GM18498 (cell line): Measurements from ENCODE around the gene NRN1.
"Not testable (repeated sequence)": the region's sequence is repeated elsewhere in the genome, so short reads cannot be mapped to it uniquely, and the experiment has no call there.

ENCODE experiments used
- ATAC-seq: cut with Tn5 transposase; IDR thresholded peaks from one replicate; pipeline ENCODE4 v1.9.1; 2021; ENCODE audit warnings: mild to moderate bottlenecking, moderate library complexity; ENCODE audit not compliant: unreplicated experiment

Gene NRN1

DNA sequence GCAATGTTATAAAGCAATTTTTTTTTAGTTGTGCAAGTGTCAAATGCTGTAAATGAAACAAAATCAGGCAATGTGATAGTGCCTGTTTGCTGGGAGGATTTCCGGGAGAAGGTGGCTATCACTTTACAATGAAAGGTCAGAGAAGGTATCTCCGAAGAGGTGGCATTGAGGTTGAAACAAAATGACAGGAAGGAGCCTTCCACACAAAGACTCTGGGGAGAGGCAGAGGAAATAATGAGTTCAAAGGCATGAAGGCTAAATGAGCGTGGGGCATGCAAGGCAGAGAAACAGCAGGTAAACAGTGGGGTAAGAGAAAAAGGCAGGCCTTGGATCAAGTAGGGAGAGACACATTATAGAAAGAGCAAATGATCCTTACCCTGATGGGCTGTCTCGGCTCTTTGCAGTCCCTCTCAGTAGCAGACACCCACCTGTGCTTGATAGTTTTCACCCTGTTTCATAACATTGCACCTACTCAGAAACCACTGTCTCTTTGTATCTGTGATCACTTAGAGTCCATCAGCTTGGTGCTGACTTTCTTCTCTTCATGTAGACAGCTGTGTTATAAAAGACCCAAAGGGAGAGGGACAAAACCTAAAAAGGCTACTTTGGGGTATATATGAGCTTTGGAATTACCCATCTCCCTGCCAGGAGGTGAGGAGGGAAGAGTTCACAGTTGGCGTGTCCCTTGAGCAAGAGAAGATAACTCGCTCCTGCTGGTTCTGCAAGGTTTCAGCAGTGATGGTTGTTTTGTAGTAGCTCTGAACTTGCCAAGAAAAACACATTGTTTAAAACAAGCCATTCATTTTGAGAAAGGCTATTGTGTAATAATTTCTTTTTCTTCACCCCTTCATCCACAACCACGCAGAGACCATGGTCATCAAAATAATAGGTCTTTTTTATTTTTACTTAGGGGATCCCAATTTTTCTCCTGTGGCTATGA, 22.3 kb downstream of the NRN1 start:
- ATAC-seq = no peak

GRCh38 chr6:5981126-5982026, 25.3 kb downstream of the NRN1 start:
- ATAC-seq = no peak

- no peak for ATAC-seq
Measured at GRCh38 chr6:5979650-5980420, 26.9 kb downstream of the NRN1 start.

- ATAC-seq = no peak
Measured at GRCh38 chr6:5976811-5977210, 29.9 kb downstream of the NRN1 start.

- ATAC-seq = no peak
Measured at GRCh38 chr6:5968817-5969734, 37.6 kb downstream of the NRN1 start.

DNA sequence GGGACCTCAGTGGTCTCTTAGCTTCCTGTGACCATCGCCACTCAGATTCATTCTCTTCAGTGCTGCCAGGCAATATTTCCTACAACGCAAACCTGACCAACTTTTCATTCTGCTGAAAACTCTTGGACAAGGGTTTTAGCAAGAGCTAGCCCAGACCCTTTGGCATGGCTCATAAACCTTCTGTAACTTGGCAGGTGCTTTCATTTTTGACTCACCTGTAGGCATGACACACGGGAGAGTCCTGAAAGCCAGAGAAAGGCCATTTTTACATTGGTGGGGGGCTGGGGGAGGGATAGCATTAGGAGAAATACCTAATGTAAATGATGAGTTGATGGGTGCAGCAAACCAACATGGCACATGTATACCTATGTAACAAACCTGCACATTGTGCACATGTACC, 38.7 kb downstream of the NRN1 start:
- not testable (repeated sequence) for ATAC-seq

GRCh38 chr6:5967594-5967993, 39.1 kb downstream of the NRN1 start:
- no peak for ATAC-seq

DNA sequence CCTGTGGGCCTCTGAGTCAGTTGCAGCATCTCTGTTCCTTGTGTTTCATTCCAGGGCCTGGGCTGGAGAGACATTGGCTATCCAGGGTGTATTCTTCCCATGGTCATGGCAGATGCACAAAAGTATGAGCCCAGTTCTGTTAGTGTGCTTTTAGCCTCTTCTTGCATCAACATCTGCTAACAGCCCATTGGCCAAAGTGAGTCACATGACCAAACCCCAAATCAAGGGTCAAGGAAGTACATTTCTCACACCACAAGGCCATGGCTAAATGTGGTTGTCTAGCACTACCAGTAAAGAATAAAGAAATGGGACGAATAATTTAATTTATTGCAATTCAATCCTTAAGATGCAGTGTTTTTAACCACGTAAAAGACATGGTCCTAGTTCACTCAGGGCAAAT, 43.9 kb downstream of the NRN1 start:
- ATAC-seq = no peak

GRCh38 chr6:5961836-5962235, 44.9 kb downstream of the NRN1 start:
- ATAC-seq = no peak

DNA sequence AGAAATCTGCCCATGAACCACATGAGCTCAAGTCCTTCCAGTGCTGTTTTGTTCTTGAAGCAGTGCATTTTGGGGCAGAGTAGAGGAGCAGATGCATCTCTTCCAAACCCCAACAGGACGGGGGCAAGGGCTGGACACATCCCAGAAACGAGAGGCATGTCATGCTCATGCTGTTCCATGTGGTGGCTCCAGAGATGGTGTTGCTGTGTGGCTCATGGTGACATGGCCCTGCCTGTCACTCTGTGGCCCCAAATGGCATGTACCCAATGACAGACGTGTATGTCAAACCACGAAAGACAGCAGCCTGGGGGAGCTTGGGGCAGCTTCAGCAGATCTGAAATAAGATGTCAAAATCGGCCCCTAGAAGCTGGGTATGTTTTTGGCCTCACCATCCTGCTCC, 46.3 kb downstream of the NRN1 start:
- ATAC-seq = no peak

- no peak for ATAC-seq
Measured at GRCh38 chr6:5958921-5959320, 47.8 kb downstream of the NRN1 start.

- no peak for ATAC-seq
Measured at GRCh38 chr6:5956939-5957338, 49.8 kb downstream of the NRN1 start.

GRCh38 chr6:5950361-5950785, 56.4 kb downstream of the NRN1 start:
- ATAC-seq = no peak
